Activated naive CD4-positive, alpha-beta T cell treated with anti-CD3 and anti-CD28 coated beads, Interleukin-2, amount 50 U/mL, for 16 hours (primary cell): ENCODE measurements around the gene THAP9.
"Not testable (repeated sequence)": the region's sequence is repeated elsewhere in the genome, so short reads cannot be mapped to it uniquely, and the experiment has no call there.

ENCODE experiments used
- DNase-seq: peaks from one replicate; pipeline ENCODE4 v3.0.0-alpha.2; 2020

The THAP9 gene

DNA sequence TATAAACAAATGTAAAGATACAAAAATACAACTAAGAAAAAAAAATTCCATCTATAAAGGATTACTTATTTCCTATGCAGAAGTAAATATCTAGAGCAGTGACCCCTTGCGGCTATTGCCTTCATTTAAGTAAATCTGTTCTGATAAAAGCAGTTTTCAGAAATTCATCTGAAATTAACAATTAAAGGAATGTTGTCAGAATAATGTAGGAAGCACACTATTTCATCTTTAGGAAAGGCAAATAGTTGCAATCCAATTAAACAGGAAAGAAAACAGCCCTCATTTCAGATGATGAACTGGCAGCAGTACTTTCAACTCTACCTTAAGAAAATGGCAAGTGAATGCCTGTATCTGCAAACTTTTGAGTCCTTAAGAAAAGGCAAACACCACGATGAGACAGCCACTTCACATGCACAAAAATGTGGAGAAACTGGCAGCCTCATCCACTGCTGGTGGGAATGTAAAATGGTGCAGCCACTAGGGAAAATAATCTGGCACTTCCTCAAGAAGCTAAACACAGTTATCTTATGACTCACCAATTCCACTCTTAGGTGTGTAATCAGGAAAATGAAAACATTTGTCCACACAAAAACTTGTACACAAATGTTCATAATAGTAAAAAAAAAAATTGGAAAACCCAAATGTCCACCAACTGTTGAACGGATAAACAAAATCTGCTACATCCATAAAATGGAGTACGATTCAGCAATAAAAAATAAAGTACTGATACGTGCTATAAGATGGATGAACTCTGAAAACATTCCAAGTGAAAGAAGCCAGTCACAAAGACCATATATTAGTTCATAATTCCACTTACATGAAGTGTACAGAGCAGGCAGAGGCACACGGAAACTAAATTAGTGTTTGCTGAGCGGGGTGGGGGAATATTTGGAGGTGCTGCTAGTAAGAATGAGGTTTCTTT is 2.0 kb upstream of the THAP9 start:
- no peak for DNase-seq

DNA sequence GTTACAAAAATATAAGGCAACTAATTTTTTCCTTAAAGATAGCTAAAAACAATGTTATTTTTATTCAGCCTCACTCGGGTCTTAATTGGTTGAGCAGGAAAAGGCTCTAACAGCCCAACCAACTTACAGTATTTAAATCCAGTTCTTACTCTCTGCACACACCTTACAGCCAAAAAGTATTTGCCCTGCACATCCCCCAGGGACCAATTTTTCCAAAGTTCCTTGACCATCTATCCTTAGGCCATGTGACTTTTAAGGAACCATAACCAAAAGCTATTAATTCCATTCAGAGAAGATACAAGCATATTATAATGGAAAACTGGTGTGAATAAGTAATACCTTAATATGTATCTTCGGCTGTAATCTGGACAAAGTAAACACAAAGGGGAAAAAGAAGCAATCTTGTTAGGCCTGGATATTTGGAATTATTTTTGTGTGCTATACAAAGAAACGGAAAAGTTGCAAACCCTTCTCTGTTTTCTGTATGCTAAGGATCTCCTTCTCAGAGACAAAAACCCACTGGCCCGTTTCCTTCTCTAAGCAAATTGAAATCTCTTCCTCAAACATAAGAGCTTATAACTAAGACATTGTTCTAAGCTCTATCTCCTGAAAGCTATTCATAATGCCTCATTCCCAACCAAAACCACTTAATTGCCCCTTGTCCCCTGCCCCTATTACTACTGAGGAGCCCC is 1.0 kb upstream of the THAP9 start:
- no peak for DNase-seq

DNA sequence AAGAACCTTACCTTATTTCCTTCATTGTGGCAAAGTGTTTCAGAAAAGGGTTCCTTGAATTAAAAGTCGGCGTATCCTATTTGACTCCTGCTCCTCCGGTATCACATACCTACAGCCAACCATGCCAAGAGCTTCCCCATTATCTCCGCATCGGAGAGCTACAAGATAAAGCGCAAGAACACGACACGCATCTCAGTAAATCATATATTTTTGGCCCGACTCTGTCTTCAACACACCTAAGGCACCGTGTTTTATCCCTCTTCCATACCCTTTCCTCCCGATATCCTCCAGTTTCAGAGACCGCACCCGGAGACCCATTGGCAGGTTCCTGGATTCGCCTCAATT is 497 bp upstream of the THAP9 start:
- no peak for DNase-seq

DNA sequence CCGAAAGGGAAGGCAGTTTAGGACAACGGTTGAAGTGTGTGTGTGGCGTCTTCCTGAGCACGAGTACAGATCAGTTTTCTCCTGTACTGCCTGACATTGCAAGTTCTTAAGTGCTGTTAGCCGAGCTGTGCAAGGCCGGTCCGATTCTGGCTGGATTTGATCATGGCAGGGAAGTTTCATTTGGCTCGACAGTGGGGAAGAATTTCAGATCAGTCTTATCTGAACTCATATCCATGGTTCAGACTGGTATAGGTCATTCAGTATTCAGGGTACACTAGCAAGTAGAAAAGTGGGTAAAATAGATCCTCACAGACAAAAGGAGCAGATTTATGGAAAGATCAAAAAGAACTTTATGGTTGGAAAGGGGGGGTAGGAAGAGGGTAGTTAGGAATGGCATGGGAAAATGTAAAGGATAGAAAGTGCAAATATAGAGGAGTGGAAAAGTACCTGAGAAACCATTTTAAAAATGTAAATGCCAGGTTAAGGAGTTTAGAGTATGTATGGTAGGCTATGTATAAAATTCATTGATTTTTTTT is 716 bp downstream of the THAP9 start:
- DNase-seq = no peak

DNA sequence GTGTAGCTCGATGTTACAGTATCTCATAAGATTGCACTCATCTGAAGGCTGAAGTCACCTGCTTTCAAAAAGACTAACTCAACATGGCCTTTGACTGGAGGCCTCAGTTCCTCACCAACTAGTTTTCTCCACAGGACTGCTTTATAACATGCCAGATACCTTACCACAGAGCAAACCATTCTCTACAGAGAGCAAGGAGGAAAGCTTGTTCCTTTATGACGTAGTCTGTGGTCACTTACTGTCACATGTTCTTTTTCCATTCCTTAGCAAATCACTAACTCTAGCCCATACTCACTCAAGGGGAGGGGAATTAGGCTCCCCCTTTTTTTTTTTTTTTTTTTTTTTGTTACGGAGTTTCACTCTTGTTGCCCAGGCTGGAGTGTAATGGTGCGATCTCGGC is 3.2 kb downstream of the THAP9 start:
- DNase-seq = no peak

DNA sequence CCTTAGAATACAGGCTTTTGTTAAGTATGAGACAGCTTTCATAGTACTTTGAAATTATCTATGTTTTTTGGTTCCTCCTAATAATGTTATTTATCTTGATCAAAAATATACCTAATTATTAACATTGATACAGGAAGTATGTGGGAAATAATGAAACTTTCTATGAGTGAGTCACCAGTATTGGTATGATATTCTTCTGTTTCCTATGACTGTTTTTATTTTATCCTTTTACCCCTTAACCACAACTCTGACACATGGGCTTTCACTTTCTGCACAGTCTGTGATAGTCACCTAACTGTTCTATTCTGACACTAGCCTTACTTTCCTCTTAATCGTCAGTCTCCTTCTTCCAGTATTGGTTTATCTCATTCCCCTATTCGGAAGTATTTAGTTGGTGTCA is 4.7 kb downstream of the THAP9 start:
- DNase-seq = peak; percentile 24

DNA sequence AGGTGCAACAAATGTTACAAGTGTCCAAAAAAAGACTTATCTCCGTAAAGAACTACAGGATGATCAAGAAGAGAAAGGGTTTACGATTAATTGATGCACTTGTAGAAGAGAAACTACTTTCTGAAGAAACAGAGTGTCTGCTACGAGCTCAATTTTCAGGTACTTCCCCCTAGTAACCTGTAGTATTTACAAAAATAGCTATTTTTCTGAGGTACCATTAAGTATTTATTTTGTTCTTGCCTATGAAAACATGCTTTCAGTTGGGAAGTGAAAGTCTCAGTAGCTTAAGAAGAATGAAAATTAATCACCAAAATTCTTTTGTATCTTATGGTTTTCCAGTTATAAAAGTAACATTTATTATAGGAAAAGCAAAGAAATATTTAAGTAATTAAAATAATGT is 5.9 kb downstream of the THAP9 start:
- DNase-seq = no peak

DNA sequence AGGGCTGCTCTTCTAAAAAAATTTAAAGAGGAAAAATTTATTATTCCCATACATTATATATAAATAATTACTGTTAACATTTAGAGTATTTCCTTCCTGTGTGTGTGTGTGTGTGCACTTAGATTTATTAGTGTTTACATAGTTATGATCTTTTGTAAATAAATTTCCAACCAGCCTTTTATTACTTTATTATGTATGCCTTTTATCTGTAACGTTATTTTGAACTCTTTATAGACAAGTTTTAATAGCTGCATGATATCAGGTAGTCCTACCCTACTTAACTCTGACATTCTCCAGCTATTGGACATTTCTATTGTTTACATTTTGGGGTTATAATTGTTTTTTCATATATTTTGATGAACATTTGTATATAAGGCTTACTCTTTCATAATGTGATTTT is 8.8 kb downstream of the THAP9 start:
- DNase-seq = no peak

DNA sequence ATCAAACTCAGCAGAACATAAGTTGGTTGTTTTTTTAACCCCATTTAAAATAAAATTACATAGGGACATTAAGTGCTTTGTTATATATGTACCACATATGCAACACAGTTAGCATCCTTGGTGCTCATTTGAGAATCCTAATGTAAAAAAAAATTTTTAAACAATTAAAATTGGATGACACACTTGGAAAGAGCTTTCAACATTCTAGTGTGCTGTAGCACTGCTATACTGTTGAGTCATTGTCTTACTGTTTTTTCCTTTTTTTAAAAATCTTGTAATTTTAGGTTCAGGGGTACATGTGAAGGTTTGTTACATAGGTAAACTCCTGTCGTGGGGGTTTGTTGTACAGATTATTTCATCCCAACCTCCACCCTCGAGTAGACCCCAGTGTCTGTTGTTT is 12.8 kb downstream of the THAP9 start:
- no peak for DNase-seq

DNA sequence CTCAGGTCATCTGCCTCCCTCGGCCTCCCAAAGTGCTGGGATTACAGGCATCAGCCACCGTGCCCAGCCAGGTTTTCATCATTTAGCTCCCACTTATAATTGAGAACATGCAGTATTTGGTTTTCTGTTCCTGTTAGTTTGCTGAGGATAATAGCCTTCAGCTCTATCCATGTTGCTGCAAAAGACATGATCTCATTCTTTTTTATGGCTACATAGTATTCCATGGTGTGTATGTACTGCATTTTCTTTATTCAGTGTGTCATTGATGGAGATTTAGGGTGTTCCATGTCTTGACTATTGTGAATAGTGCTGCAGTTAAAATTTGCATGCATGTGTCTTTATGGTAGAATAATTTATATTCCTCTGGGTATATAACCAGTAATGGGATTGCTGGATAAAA is 13.4 kb downstream of the THAP9 start:
- DNase-seq = not testable (repeated sequence)

DNA sequence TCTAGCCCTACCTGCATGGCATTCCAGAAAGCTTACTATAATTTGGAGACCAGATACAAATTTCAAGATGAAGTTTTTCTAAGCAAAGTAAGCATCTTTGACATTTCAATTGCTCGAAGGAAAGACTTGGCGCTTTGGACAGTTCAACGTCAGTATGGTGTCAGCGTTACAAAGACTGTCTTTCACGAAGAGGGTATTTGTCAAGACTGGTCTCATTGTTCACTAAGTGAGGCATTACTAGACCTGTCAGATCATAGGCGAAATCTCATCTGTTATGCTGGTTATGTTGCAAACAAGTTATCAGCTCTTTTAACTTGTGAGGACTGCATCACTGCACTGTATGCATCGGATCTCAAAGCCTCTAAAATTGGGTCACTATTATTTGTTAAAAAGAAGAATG is 17.6 kb downstream of the THAP9 start:
- DNase-seq = no peak

DNA sequence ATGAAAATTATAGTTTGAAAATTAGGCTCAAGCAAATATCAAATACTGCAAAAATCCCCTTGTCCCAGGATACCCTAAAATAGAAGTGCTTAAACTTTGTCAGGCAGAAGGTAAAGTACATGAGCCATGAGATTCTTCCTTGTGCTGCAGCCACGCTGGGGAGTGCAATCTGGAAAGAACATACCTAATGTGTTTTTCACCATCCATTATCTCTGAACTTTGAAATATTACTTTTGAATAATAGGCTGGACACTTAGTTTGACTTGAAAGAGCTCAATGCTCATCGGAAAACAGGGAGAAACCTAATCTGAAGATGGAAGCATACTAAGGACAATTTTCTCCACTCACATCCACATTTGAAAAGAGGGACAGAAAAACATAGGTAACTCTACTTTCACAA is 18.9 kb downstream of the THAP9 start:
- DNase-seq = no peak

DNA sequence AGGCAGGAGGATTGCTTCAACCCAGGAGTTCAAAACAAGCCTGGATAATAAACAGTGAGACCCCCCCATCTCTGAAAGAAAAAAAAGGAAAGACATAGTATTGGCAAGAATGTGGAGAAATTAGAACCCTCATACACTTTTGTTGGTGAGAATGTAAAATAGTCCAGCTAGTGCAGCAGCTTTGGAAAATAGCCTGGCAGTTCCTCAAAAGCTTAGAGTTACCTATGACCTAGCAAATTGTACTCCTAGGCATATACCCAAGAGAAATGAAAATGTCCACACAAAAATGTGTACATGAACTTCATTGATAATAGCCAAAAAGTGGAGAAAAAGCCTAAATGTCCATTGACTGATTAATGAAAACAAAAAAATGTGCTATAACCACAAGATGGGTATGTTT is 21.3 kb downstream of the THAP9 start:
- no peak for DNase-seq

DNA sequence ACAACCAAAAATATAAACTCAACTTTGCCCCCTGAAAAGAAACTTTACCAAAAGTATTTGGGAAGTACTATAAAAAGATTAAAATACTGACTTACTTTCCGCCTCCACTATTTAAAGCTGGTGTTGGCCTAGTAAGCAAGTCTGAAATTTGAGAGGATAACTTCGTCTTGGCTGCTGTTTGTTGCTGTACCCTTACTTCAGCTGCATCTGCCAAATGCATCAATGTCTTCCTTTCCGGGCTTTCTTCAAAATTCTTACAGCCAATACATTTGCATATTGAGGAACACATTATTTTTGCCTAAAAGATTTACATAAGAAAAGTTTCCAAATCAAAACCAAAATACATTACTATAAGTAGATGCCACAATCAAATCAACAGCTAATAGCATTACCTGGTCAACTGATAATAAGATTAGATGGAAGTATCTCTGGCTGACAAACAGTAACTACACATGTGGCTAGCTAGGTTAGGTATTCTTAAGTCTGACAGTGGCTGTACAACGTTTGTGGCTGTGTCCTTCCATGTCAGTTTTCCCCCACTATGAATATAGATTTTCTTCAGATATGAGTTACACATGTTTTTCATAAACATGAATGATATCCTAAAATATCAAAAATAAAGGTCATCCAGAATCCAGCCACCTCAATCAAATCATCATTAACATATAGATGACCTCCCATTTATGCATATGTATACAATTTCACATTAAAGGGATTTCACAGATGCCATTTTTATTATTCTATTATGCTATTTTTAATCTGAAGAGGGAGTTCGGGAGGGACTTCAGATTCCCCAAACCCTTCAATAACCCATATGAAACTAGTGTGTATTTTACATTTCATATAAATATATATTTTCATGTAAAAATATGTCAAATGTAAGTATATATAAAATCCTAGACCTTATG is 30.6 kb downstream of the THAP9 start:
- DNase-seq = no peak

DNA sequence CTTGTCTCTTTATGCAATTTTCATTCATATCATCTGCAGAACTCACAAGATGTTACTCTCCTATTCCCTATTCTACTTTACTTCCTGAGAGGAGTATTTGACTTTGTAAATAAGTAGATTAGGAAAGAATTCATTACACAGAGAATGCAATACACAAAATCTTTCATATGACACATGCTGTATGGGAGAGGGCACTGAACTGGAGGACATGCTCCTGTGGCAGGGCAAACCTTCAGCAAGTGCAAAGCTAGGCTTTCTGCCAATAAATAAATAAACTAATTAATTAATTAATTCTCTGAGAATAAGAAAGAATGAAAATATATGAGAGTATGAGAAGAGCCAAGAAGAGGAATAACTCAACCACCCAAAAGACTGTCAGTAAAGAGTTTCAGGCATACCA is 33.9 kb downstream of the THAP9 start:
- DNase-seq = no peak

DNA sequence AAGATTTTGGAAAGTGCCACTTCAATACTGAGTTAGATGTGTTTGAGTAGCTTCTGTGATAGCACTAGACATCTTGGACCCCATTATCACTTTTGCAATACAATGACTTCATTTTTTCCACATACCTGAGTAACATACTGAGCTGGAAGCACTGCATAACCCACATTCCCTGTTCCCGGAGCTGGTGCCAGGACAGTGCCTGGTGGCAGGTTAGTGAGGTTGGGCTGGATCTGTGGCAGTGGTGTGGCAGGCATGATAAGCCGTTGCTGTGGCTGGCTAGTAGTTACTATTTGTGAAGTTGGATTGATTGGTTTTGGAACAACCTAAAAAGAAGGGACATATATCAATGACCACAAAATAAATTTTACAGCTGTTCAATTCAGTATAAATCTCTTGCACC is 38.9 kb downstream of the THAP9 start:
- no peak for DNase-seq

DNA sequence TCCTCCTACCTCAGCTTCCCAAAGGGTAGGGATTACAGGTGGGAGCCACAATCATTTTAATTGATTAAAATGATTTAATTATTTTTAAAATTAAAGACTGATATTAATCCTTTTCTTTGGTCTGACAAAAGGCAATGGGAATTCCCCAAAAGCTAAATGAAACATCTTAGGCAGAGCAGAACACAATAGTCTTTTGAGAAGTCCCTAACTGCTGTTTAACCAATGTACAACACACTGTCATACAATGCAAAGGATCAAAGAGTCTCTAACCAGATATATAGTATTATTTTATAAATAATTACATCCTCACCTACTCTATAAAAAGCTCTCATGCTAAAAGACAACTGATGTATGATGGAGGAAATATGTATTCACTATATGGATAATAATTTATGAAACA is 47.0 kb downstream of the THAP9 start:
- DNase-seq = no peak

DNA sequence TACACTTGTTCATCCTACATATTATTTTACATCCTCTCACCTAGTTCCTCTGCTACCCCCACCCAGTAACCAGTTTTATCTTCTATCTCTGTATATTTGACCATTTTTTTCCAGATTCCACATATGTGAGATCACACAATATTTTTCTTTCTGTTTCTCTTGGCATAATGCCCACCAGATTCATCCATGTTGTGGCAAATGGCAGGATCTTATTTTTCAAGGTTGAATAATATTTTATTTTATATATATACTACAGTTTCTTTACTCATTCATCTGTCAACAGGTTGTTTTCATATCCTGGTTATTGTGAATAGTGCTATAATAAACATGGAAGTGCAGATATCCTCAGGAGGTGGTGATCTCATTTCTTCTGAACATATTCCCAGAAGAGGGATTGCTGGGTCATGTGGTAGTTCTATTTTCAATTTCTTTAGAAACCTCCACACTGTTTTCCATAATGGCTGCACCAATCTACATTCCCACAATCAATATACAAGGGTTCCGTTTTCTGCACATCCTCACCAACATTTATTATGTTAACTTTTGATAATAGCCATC is 48.2 kb downstream of the THAP9 start:
- no peak for DNase-seq

DNA sequence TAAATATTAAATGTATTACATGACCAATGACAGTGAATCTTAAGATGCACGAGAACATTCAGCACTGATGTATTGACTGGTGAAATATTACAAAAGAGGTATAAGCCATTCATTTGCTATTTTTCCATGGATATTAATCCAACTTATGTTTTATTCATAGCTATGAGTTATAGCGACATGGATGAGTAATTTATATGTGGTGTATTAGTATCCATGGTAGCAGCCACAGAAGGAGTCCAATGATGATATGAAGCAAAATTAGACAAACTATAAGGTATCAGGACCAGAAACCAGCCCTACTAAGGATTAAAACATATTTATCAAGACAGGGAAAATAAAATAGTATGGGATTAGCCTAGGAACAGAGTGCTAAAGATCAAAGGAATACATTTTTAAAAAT is 50.7 kb downstream of the THAP9 start:
- no peak for DNase-seq

DNA sequence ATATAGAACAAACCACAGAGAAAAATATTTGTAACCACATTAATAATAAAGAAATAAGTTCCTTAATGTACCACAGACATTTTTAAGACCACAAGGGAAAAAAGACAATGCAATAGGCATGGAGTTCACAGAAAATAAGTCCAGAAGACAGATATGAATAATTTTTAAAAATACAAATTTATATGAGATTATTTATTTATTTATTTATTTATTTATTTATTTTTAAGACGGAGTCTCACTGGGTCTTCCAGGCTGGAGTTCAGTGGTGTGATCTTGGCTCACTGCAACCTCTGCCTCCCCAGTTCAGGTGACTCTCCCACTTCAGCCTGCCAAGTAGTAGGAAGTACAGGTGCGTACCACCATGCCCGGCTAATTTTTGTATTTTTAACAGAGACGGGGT is 53.7 kb downstream of the THAP9 start:
- DNase-seq = no peak

DNA sequence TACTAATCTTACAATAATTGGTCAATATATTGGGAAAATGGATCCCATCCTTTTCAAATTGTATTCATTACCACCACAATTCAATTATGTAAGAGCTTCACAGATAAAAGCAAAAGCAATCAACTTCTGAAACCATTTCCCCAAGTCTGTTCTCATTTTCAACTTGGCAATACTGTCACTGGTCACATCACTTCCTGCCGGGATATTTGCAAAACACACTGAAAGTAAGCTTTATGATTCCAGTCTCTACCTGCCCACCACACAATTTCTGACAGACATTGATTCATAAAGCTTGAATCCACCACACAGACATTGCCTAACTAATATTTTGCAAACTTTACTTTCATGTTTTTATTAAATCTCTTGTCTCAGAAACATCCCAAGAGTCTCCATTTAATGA is 56.5 kb downstream of the THAP9 start:
- DNase-seq = no peak

DNA sequence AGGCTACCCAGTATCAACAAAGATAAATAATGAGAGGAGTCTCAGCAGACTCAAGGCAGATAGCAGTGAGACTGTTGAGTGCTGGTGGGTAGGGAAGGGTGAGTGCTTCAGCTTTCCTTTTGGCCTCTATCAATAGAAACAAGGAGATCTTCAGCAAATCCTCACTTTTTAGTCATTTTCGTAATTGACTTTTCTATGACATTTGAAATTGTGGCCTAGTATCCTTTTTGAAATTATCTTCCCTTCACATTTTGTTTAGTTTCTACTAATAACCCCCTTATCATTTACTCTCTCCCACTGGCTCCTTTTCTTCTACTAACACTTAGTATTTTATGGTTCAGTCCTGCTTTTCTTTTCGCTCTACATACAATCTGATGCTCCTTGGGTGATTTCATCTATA is 65.2 kb downstream of the THAP9 start:
- no peak for DNase-seq

DNA sequence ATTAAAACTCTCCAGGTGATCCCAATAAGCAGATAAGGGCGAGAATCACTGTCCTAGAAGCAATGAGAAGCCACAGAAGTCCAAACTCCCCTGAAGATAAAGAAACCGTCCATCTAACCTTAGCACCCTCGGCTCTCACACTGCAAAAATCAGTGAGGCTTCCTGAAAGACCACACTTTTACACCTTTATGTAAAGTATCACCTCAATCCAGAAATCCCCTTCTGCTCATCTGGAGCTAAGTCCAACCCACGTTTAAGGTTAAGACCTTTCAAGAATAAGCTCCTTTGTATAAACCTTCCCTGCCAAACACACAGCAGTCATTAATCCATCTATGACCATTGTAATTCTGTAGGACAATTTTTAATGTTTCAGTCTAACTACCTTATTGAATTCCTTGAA is 68.4 kb downstream of the THAP9 start:
- no peak for DNase-seq
